NCI-H69 (cell line): ENCODE data around the gene UCKL1.
A peak's percentile ranks its signal among the peaks of the same experiment; 100 is the strongest.
"Not testable (repeated sequence)": the region's sequence is repeated elsewhere in the genome, so short reads cannot be mapped to it uniquely, and the experiment has no call there.

ENCODE experiments used
- DNase-seq: peaks from one replicate; lab custom pipeline; 2025; lab: John Stamatoyannopoulos, UW

UCKL1 gene

DNA sequence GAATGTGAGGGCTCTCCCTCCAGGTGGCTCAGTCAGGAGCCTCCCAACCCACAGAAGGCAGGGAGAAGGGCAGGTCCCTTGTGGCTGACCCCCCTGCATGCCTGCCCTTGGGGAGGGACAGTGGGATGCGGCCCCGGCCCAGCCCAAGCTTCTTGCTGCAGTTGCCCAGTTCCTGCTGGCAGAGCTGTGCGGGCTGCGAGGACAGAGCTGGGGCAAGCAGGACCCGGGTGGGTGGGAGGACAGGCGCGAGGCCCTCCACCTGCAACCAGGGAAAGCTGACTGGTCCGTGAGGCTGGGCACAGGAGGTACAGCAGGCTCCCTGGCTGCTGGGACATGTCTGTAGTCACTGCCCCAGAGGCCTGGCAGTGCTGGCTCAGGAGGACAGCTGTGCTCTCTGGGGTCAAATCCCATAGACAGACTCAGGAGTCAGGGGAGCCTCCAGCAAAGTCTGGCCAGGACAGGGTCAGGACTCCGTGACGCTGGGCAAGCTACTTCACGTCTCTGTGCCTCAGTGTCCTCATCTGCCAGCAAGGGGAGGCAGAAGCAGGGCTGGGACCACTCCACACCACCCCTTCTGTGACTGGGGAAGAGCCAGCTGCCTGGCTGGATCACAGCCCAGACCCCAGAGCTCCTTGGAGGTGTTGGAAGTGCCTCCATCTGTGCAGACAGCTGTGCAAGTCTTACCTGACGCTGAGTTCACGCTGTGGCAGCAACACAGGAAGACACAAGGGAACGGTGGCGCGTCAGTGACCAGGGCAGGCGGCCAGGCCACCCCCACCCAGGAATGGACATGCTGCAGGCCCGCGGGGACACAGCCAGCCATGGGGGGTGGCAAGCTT is 13.0 kb downstream of the UCKL1 start:
- DNase-seq: no peak

DNA sequence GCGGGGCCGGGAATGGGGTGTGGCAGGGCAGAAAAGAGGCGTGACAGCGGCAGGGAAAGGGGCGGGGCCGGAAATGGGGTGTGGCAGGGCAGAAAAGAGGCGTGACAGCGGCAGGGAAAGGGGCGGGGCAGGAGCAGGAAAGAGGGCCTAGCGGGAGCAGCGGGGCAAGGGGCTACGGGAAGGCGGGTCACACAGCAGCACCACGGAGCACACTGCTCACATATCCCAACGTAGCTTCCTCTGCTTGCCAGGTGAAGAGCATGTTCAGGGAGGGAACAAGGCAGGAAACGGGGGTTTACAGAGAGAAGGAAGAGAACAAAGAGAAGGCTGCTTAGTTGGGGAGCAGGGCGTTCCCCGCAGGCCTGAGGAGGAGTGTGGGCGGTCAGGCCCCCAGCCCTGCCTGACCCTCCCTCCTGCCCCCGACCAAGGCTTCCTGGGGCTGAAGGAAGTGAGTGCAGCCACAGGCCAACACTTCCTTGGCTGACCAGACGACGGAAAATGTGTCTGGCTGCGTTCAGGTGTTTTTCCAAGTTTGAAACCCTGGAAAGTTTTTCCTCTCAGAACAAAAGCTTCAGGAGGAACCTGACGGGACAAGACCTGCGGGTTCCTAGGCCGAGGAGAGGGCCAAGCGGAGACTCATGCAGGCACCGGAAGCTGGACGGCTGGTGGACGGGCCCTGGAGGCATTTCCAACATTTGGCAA is 13.8 kb downstream of the UCKL1 start:
- DNase-seq: peak; percentile 37

DNA sequence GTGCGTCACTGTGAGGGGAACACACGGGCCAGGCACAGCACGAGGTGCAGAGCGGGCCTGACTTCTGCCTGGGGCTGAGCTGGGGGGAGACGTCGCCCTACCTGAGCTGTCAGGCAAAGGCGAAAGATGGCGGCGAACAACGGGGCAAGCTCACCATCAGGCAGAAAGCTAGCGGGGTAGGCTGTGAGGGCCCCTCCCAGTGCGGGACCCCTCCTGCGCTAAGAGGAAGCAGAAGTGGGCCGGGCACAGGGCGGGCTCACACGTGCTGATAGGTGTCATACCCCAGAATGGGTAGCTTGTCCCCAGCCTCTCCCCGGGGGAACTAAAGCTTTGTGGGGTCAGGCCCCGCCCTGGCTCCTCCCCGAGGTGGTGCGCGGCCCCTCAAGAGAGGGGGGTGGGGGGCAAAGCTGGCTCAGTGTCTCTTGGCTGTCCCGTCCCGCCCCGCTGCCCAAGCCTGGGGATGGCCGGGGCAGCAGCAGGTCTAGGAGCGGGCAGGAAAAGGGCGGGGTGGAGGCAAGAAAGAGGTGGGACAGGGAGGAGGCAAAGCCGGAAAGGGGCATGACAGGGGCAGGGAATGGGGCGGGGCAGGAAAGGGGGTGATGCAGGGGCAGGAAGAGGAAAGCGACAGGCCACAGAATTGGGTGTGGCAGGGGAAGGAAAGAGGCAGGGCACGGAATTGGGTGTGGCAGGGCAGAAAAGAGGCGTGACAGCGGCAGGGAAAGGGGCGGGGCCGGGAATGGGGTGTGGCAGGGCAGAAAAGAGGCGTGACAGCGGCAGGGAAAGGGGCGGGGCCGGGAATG is 14.7 kb downstream of the UCKL1 start:
- DNase-seq: peak; percentile 25

DNA sequence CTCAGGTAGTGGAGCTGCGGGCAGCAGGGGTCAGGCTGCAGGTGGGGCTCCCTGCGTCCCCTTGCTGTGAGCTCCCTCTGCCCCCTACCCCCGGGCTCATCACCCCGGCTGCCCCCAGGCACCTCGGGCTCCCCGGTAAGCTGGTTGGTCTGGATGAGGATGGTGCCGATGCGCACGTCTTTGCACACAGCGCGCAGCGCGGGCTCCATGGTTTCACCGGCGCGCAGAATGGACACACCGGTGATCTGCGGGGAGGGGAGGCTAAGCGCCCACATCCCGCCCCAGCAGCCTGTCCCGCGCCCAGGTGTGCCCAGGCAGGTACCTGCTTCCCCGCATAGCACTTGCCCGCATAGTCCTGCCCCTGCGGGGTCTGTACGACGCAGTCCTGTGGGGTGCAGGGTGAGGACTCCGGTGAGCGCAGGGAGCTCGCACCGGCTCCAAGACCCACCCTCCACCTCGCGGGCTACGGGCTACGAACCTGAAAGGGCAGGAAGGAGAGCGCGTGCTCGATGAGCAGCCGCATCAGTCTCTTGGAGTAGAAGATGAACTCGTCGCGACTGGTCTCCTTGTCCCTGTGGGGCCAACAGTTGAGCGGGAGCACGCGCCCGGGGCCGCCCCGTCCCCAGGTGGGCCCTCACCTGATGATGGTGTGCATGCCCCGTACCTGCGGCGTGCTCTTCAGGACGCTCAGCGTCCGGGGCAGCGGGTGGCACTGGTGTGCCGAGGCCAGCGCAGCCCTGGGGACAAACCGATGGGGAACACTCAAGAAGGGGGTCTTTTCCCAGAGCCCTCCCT is 15.5 kb downstream of the UCKL1 start:
- DNase-seq: no peak

DNA sequence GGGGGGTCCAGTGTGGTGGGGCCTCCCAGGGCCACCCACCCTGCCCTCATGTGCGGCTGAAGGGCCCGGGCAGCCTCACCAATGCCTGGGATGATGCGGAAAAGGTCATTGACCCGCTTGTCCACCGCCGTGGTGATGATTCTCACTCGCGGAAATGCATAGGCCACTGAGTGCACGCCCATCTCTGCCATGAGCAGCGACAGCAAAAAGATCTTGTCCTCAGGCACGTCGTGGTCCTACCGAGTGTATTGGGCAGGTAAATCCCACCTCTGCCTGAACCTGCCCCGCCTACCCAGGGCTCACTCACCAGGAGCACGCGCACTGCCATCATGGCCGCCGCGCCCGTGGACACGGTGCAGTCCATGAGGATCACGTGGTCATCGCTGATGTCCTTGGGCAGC is 16.1 kb downstream of the UCKL1 start:
- DNase-seq: no peak

DNA sequence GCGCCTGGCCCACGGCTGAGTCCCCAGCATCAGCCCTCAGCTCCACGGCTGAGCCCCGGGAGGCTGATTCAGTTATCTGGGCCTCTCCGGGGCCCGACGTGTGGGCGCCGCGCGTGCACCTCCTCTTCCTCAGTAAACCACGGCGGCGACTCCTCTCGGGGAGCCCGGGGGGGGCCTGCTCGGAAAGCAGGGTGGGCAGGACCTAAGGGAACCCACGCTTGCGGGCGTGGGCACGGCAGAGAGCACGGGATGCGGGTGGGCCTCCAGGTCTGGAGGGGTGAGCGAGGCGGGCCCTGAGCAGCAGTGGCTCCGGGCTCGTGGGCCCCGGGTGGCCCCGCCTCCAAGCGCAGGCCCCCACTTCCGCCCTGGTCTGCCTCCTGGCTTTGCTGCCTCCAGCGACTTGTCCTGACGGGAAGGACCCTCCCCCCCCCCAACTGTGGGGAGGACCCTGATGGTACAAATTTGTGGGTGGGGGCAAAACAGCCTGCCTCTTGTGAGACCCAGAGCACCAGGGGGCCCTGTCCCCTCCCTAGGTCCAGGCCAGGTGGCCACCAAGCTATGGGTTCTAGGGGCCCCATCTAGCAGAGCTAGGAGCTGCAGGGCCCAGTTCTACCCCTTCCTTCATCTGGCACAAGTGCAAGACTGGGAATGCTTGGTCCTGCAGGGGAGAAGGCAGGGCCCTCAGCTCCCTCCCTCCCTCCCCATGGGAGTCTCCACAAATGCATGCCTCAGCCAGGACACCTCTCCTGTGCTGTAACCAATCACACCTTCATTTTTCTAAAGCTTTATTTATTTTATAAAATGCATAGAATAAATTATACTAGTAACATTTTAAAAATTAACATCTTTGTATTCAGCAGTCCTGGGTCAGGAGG is 16.9 kb downstream of the UCKL1 start:
- DNase-seq: no peak

DNA sequence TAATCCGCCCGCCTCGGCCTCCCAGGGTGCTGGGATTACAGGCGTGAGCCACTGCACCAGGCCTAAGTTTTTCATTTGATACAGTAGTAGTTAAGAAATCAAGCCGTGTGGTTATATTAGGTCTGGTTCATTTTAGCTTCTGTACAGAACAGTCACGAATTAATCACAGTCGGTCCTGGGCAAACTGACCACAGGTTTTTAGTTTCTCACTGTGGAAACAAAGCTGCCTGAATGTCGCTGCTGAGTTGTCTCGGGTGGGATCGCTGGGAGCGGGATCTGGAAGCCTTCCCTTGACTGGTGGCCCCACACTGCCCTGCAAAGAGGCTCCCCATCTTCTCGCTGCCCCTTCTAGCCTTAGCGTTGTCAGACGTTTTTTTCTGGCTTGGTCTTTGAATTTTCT is 18.6 kb downstream of the UCKL1 start:
- no peak for DNase-seq

DNA sequence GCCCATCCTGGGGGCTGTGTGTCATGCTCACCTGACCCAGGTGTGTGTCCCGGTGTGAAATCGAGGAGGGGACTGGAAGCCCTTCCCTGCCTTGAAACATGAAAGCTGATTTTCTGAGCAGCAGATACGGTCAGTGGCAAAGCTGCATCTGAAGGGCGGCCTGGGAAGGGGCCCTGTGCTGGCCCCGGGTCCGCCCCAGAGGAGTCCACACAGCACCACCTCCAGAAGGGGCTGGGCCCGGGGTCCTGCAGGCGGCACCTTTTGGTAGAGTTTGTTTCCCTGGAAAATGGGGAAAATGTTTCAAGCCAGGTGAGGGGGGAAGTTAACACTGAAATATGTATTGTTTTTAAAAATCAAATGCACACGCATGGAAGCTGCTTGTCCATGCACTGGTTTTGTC is 20.8 kb downstream of the UCKL1 start:
- no peak for DNase-seq

DNA sequence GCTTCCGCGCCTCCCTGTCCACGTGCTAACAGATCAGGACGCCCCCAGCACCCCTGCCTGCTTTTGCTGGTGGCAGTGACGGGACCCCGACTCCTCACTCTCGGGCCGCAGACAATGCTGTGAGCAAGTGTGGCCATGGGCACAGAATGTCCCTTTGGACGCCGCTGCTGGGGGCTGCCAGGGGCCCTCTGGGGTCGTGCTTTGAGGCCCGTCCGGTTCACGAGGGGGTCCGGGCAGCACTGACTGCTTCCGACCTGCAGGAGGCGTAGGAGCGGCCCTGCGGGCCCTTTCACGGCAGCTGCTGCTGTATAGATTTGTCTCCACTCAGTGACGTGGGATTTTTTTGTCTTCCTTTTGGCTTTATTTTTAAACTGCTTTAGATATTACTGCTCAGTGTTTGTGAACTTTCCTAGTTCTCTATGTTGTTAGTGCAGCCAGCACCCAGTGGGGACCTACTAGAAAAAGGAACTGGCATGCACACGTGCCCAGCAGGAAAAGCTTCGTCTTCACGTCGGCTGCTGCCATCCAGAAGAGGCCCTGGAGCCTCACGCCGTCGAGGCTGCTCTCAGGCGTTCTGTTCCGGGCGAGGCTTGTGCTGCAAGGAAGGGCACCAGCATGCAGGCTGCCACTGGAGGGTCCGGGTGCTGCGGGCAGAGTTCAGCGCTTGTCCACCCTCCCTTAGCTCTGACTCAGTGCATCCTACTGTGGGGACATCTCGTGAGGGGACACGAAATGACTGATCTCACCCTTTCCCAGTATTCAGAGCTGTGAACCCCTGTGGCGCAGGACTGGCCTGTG is 21.7 kb downstream of the UCKL1 start:
- DNase-seq: no peak

DNA sequence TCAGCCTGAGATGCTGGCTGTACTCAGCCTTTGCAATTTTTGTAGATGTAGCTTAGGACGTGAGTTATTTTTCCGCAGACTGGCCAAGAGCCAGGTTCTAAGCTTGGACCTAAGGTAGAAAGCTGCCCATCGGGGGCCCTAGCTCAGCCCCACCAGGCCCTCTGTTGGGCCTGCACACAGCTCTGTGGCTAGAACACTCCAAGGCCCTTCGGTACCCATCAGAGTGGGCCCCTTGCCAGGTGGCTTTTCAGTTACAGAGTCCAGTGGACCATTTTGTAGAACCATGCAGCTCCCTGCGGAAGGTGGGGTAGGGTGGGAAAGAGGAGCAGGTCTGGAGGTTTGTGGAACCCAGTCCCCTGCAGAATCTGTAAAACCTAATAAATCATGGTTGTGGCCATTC is 22.6 kb downstream of the UCKL1 start:
- DNase-seq: no peak

DNA sequence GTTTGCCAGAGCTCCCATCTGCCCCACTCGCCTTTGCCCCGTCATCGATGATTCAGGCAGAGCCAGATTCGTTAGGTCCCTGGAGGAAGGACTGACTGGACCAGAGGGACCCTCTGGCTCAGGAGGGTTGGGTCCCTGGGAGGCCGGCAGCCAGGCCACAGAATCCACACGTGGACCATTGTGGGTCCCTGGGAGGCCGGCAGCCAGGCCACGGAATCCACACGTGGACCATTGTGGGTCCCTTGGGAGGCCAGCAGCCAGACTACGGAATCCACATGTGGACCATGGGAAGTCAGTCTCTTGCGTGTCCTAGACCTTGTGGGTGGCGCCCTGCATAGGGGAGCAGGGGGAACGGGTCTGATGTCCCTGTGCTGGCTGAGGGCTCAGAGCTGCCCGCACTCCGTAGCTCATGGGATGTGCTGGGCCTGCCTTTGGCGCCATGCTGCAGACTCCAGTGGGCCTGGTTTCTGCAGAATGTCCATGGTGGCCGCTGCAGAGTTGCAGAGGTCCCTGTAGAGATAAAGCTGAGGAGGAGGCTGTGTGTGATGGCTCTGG is 23.5 kb downstream of the UCKL1 start:
- no peak for DNase-seq

DNA sequence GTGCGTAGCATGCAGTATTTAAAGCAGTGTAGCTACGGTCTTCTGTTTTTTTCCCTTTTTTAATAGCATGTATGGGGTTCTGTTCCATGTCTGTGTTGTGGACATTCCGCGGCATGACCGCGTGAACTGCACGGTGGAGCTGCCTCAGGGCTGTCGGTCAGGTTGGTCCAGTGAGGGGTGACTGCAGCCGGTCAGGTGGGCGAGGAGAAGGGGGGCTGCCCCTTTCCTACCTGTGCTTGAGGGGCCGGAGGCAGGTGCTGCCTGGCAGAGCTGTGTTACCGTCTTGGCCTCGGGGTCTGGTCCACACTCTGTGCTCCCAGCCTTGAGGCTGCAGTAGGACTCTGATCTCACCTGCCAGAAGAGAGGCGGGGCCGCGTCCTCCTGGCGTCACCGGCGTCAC is 24.5 kb downstream of the UCKL1 start:
- DNase-seq: no peak

DNA sequence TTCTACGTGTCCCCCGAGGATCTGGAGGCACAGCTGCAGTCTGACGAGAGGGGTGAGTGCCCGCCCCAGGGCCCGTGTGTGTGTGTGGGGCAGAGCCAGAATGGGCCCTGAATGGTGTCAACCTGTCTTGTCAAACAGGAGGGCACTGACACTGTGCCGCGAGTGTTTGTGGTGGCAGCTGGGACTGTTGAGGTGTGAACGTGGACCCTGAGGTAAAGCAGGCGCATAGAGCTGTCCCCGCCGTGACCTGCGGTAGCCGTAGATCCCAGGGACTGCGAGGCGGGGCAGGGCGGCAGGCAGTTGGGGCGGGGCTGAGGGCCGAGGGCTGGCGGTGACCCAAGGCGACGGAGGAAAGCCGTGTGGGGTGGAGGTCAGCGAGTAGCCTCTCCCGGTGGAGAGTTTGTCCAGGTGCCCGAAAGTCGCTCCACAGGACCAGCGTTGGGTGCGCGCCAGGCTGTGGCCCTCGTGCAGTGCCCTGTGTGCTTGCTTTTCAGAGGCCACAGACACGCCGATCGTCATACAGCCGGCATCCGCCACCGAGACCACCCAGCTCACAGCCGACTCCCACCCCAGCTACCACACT is 25.2 kb downstream of the UCKL1 start:
- DNase-seq: no peak

DNA sequence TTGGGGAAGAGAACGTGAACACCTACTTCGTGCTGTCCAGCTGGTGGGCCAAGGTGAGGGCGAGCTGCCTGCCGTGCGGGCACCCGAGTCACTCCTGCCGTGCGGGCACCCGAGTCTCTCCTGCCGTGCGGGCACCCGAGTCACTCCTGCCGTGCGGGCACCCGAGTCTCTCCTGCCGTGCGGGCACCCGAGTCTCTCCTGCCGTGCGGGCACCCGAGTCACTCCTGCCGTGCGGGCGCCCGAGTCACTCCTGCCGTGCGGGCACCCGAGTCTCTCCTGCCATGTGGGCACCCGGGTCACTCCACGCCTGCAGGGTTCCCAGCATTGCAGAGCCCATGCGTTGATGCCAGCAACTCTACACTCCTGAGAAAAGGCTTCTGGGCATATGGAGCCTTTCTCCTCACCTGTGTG is 26.7 kb downstream of the UCKL1 start:
- not testable (repeated sequence) for DNase-seq

DNA sequence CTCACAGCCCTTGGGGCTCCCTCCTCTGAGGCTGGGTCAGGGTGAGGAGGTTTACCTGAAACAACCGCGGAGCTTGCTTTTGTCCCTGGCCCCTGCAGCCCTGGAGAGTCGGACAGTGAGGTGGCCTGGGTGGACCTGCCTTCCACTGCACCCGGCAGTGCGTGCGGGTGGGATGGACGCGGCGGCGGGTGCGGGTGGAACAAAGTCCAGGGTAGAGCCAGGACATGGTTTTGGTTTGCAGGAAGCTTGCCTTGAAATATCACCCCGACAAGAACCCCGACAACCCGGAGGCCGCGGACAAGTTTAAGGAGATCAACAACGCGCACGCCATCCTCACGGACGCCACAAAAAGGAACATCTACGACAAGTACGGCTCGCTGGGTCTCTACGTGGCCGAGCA is 27.1 kb downstream of the UCKL1 start:
- DNase-seq: no peak

DNA sequence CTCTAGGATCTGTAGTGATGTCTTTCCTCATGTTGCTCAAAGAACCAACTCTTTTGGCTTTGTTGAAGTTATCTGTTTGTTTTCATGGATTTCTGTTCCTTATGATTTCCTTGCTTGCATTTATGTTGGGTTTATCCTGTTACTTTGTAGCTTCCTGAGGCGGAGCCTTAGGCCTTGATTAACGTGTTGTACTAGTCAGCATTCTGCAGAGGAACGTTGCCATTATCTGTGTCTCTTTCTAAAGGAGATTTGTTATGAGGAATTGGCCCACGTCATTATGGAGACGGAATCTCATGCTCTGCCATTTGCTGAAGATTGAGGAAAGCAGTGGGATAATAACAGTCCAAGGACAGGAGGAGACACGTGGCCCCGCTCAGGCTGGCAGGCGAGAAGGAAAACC is 29.9 kb downstream of the UCKL1 start:
- no peak for DNase-seq

DNA sequence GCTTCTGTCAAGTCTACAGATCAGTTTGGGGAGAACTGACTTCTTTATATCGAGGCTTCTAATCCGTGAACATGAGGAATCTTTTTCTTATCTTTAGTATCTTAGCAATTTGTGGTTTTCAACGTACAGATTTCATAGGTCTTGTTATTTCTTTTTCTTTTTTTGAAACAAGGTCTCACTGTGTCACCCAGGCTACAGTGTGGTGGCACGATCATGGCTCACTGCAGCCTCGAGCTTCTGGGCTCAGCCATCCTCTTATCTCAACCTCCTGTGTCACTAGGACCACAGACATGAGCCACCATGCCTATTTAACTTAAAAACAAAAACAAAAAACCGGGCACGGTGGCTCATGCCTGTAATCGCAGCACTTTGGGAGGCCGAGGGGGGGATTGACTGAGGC is 32.0 kb downstream of the UCKL1 start:
- DNase-seq: no peak

DNA sequence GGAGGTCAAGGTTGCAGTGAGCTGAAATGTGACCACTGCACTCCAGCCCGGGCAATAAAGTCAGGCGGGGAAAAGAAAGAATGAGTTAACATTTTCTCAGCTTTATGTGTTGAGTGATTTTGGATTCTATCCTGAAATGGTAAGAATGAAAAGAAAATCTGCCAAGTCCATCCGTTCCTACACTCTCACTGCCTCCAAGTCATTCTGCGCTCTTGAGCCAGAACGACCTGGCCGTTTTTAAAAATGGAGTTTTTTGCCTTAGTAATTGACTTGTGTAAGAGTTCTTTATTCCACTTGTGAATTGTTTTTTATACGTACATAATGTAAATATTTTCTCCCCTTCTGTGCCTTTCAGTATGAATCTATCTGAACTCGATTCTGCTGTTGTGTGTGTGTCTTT is 32.6 kb downstream of the UCKL1 start:
- DNase-seq: no peak

DNA sequence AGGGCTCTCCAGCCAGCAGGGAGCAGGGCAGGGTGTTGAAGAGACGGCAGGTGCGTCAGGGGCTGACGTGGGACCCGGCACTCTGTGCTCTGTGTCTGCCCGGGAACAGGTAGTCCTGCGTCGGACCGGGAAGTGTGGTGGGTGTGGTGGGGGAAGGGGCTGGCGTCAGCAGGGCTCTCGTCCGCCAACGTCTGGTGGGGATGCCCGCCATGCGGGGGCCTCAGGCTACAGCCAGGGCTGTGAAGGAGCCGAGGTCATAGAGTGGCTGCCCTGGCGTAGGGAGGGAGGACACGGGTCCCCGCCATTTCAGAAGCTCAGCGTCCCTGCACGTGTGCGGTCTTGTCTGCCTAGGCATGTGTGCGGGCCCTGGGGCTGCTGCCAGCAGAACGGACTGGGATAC is 36.0 kb downstream of the UCKL1 start:
- no peak for DNase-seq
